HepG2 (cell line): ENCODE measurements around the gene AEN. TPM values are rescaled to one million over a fixed set of nuclear protein-coding genes. Genes with fewer than 3 reads are reported as not detected.

Source experiments
- BHLHE40 ChIP-seq: IDR thresholded peaks from 2 replicates; pipeline ENCODE4 v1.6.1; 2011; ENCODE audit warnings: low read length, improper control_type of control experiment
- CEBPB ChIP-seq: IDR thresholded peaks from 2 replicates; pipeline ENCODE4 v1.6.1; 2011; ENCODE audit warnings: low read depth, low read length, improper control_type of control experiment, borderline replicate concordance
- HDAC6 ChIP-seq: fragments of 200-600 bp; sonication (generic); IDR thresholded peaks from 2 replicates; pipeline ENCODE4 v1.7.0; 2017; ENCODE audit warnings: mild to moderate bottlenecking, antibody characterized with exemption, low read length, low read depth
- JUNB ChIP-seq: sonication (generic); formaldehyde crosslinking; IDR thresholded peaks from 2 replicates; pipeline ENCODE4 v1.8.0; 2022; ENCODE audit warnings: missing genetic modification reagents, mild to moderate bottlenecking, borderline replicate concordance
- MEF2D ChIP-seq: sonication (generic); formaldehyde crosslinking; IDR thresholded peaks from 2 replicates; pipeline ENCODE4 v1.5.1; 2020; ENCODE audit warnings: mild to moderate bottlenecking, missing genetic modification reagents
- SAP130 ChIP-seq: IDR thresholded peaks from 2 replicates; pipeline ENCODE4 v1.6.1; 2016; ENCODE audit warnings: low read depth
- SRSF4 ChIP-seq: fragments of 200-400 bp; formaldehyde crosslinking; IDR thresholded peaks from one replicate; pipeline ENCODE4 v1.6.1; 2018; ENCODE audit warnings: mild to moderate bottlenecking, low read depth, low read length, moderate library complexity; ENCODE audit not compliant: poor library complexity, severe bottlenecking
- TEAD2 ChIP-seq: sonication (generic); formaldehyde crosslinking; IDR thresholded peaks from 2 replicates; pipeline ENCODE4 v1.9.0; 2021; ENCODE audit warnings: missing genetic modification reagents
- TGIF2 ChIP-seq: IDR thresholded peaks from 2 replicates; pipeline ENCODE4 v1.6.1; 2016; ENCODE audit warnings: control low read depth, missing compliant biosample characterization
- ZNF232 ChIP-seq: sonication (generic); formaldehyde crosslinking; IDR thresholded peaks from 2 replicates; pipeline ENCODE4 v1.4.0; 2020; ENCODE audit warnings: missing genetic modification reagents, borderline replicate concordance
- ZNF24 ChIP-seq: fragments of 450-650 bp; IDR thresholded peaks from 2 replicates; pipeline ENCODE4 v1.6.1; 2017; ENCODE audit warnings: antibody characterized with exemption, mild to moderate bottlenecking
- ZNF33A ChIP-seq: sonication (generic); formaldehyde crosslinking; IDR thresholded peaks from 2 replicates; pipeline ENCODE4 v1.5.1; 2020; ENCODE audit warnings: missing genetic modification reagents, mild to moderate bottlenecking, moderate library complexity, borderline replicate concordance
- ZNF558 ChIP-seq: sonication (generic); formaldehyde crosslinking; IDR thresholded peaks from 2 replicates; pipeline ENCODE4 v1.9.0; 2022; ENCODE audit warnings: mild to moderate bottlenecking, missing genetic modification reagents, borderline replicate concordance
- ZNF562 ChIP-seq: sonication (generic); formaldehyde crosslinking; IDR thresholded peaks from 2 replicates; pipeline ENCODE4 v1.8.0; 2022; ENCODE audit warnings: missing genetic modification reagents, borderline replicate concordance
- ZNF703 ChIP-seq: sonication (generic); formaldehyde crosslinking; IDR thresholded peaks from 2 replicates; pipeline ENCODE4 v1.5.1; 2020; ENCODE audit warnings: missing genetic modification reagents, mild to moderate bottlenecking, moderate library complexity, borderline replicate concordance
- ZNF761 ChIP-seq: sonication (generic); formaldehyde crosslinking; conservative IDR thresholded peaks from 2 replicates; pipeline ENCODE4 v1.4.0; 2020; ENCODE audit warnings: mild to moderate bottlenecking, missing genetic modification reagents
- ZNF768 ChIP-seq: sonication (generic); formaldehyde crosslinking; IDR thresholded peaks from 2 replicates; pipeline ENCODE4 v1.4.0; 2020; ENCODE audit warnings: missing genetic modification reagents
- polyA plus RNA-seq, 8 experiments: library from polyadenylated mRNA; depleted of rRNA in 3 of 8; stranded (reverse) in 7 of 8; unstranded in 1 of 8; fragments of >200 nt; fragmentation: Illumina TruSeq in 4 of 8; extraction: Trizol in 4 of 8; gene quantifications; 2 replicates each; pipeline versions ENCODE4 v1.2.1 to v1.2.3, GENCODE V29; 2011 to 2016; ENCODE audit warnings: low read depth in 4 of 8, missing spikeins in 1 of 8, mixed read lengths in 1 of 8; ENCODE audit not compliant: insufficient read depth in 1 of 8
- total RNA-seq, 5 experiments: library from RNA; depleted of rRNA; stranded (reverse); fragments of >200 nt; fragmentation: Illumina TruSeq; extraction: Trizol; gene quantifications; 2 replicates each; pipeline ENCODE4 v1.2.3, GENCODE V29; 2016; ENCODE audit warnings: low read depth in 1 of 5
- TF ChIP-seq, protein P1 (sequence below): sonication (generic); formaldehyde crosslinking; IDR thresholded peaks from 2 replicates; pipeline ENCODE4 v1.4.0; 2020; ENCODE audit warnings: mild to moderate bottlenecking, missing genetic modification reagents
- TF ChIP-seq, protein P2 (sequence below): sonication (generic); formaldehyde crosslinking; conservative IDR thresholded peaks from 2 replicates; pipeline ENCODE4 v1.8.1; 2023; ENCODE audit warnings: missing genetic modification reagents
- TF ChIP-seq, protein P3 (sequence below): sonication (generic); formaldehyde crosslinking; IDR thresholded peaks from 2 replicates; pipeline ENCODE4 v1.5.0; 2020; ENCODE audit warnings: mild to moderate bottlenecking, missing genetic modification reagents, borderline replicate concordance
- TF ChIP-seq, protein P4 (sequence below): sonication (generic); formaldehyde crosslinking; IDR thresholded peaks from 2 replicates; pipeline ENCODE4 v1.5.1; 2020; ENCODE audit warnings: missing genetic modification reagents, mild to moderate bottlenecking, borderline replicate concordance

Gene AEN
- total and polyA plus RNA-seq, 2 of the 13 experiments (the other 11 are each of a cell fraction or from before 2014, with no cell fraction given), result 51.3 to 118 TPM

DNA sequence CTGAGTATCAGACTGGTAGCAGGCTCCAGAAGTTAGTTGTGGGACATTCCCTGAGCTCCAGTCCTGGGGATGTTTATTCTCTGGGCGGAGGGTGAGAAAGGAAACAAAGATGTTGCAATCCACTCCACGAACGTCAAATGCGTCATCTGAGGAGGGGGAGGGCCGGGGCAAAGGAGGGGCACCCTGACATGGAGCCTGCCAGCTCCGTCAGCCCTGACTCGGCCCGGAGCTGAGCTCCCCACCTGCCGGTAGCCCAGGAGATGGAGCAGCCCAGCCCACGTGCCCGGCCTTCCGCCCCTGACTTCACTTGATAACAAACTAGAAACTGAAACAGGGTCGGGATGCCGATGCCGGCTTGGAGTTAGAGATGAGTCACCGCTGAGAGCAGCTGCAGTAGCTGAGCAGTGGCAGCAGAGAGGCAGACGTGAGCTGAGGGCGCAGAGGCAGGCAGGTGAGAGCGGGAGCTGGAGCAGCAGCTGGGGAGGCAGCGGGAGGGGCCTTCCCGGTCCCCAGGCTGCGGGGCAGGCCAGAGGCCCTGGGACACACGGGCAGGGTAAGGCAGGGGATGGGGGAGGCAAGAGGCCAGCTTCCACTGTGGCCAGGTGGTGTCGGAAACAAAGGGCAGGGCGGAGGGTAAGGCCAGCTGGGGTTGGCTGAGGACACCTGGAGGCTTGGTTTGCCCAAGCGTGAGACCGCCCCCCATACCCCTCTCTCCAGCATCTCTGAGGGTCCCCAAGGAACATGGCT is 17.7 kb downstream of the AEN start, which contains the start of gene ISG20 (continued):
- TF ChIP-seq ZNF768 (CRISPR knock-in tag) (peak; percentile 44; the same call in 1 of the 2 replicates), ZNF232 (0 out of 2 replicates have a peak, but pooled peaks have one; percentile 21), ZNF33A (CRISPR knock-in tag) (no peak; the same call in 1 of the 2 replicates), ZNF24 (no peak), ZNF562 (CRISPR knock-in tag) (no peak), TEAD2 (CRISPR knock-in tag) (peak; percentile 10; the same call in 1 of the 2 replicates), SAP130 (CRISPR knock-in tag) (peak; percentile 98), CEBPB (peak; percentile 98), ZNF703 (no peak), MEF2D (CRISPR knock-in tag) (peak; percentile 79), JUNB (CRISPR knock-in tag) (peak; percentile 94), SRSF4 (no peak), BHLHE40 (peak; percentile 93), ZNF761 (CRISPR knock-in tag) (peak; percentile 69; the same call in 1 of the 2 replicates), ZNF558 (CRISPR knock-in tag) (peak; percentile 89; the same call in 1 of the 2 replicates), HDAC6 (no peak), TGIF2 (CRISPR knock-in tag) (peak; percentile 78)
- TF ChIP-seq, protein P1, sequence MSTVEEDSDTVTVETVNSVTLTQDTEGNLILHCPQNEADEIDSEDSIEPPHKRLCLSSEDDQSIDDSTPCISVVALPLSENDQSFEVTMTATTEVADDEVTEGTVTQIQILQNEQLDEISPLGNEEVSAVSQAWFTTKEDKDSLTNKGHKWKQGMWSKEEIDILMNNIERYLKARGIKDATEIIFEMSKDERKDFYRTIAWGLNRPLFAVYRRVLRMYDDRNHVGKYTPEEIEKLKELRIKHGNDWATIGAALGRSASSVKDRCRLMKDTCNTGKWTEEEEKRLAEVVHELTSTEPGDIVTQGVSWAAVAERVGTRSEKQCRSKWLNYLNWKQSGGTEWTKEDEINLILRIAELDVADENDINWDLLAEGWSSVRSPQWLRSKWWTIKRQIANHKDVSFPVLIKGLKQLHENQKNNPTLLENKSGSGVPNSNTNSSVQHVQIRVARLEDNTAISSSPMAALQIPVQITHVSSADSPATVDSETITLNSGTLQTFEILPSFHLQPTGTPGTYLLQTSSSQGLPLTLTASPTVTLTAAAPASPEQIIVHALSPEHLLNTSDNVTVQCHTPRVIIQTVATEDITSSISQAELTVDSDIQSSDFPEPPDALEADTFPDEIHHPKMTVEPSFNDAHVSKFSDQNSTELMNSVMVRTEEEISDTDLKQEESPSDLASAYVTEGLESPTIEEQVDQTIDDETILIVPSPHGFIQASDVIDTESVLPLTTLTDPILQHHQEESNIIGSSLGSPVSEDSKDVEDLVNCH (CRISPR knock-in tag), result peak; percentile 69; the same call in 1 of the 2 replicates
- TF ChIP-seq, protein P2, sequence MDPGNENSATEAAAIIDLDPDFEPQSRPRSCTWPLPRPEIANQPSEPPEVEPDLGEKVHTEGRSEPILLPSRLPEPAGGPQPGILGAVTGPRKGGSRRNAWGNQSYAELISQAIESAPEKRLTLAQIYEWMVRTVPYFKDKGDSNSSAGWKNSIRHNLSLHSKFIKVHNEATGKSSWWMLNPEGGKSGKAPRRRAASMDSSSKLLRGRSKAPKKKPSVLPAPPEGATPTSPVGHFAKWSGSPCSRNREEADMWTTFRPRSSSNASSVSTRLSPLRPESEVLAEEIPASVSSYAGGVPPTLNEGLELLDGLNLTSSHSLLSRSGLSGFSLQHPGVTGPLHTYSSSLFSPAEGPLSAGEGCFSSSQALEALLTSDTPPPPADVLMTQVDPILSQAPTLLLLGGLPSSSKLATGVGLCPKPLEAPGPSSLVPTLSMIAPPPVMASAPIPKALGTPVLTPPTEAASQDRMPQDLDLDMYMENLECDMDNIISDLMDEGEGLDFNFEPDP (CRISPR knock-in tag), result no peak
- TF ChIP-seq, protein P3, sequence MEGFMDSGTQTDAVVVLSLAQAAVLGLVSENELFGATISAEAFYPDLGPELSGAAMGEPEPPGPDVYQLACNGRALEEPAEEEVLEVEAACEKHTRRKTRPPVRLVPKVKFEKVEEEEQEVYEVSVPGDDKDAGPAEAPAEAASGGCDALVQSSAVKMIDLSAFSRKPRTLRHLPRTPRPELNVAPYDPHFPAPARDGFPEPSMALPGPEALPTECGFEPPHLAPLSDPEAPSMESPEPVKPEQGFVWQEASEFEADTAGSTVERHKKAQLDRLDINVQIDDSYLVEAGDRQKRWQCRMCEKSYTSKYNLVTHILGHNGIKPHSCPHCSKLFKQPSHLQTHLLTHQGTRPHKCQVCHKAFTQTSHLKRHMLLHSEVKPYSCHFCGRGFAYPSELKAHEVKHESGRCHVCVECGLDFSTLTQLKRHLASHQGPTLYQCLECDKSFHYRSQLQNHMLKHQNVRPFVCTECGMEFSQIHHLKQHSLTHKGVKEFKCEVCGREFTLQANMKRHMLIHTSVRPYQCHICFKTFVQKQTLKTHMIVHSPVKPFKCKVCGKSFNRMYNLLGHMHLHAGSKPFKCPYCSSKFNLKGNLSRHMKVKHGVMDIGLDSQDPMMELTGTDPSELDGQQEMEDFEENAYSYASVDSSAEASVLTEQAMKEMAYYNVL (CRISPR knock-in tag), result no peak
- TF ChIP-seq, protein P4, sequence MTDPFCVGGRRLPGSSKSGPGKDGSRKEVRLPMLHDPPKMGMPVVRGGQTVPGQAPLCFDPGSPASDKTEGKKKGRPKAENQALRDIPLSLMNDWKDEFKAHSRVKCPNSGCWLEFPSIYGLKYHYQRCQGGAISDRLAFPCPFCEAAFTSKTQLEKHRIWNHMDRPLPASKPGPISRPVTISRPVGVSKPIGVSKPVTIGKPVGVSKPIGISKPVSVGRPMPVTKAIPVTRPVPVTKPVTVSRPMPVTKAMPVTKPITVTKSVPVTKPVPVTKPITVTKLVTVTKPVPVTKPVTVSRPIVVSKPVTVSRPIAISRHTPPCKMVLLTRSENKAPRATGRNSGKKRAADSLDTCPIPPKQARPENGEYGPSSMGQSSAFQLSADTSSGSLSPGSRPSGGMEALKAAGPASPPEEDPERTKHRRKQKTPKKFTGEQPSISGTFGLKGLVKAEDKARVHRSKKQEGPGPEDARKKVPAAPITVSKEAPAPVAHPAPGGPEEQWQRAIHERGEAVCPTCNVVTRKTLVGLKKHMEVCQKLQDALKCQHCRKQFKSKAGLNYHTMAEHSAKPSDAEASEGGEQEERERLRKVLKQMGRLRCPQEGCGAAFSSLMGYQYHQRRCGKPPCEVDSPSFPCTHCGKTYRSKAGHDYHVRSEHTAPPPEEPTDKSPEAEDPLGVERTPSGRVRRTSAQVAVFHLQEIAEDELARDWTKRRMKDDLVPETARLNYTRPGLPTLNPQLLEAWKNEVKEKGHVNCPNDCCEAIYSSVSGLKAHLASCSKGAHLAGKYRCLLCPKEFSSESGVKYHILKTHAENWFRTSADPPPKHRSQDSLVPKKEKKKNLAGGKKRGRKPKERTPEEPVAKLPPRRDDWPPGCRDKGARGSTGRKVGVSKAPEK, result 0 out of 2 replicates have a peak, but pooled peaks have one; percentile 36
